ENCODE measurements around the gene RAP1GAP. TPM values are rescaled to one million over a fixed set of nuclear protein-coding genes. Genes with fewer than 3 reads are reported as not detected.

Gene RAP1GAP
- total and polyA plus RNA-seq, 2 of the 13 experiments (the other 11 are each of a cell fraction or from before 2014, with no cell fraction given) = 11.9 to 37.5 TPM

GRCh38 chr1:21641967-21642739 lies 27.0 kb downstream of the RAP1GAP start (continued):
- TF ChIP-seq PRDM10 (CRISPR knock-in tag; IDR thresholded peaks at IDR 0.05; ENCODE audit: low read depth) = 0 out of 2 replicates have a peak, but pooled peaks have one; percentile 24
- TF ChIP-seq SCMH1 (CRISPR knock-in tag; IDR thresholded peaks at IDR 0.05; ENCODE audit: borderline replicate concordance) = no peak
- TF ChIP-seq TGIF2 (CRISPR knock-in tag; IDR thresholded peaks at IDR 0.05) = no peak
- TF ChIP-seq RBM22 (optimal IDR thresholded peaks at IDR 0.05; ENCODE audit: low read length) = peak; percentile 57
- no peak for TF ChIP-seq ZNF18 (CRISPR knock-in tag; IDR thresholded peaks at IDR 0.05; ENCODE audit: insufficient replicate concordance)

GRCh38 chr1:21641537-21641936 lies 27.6 kb downstream of the RAP1GAP start:
- Histone ChIP-seq H3K27ac (ENCODE audit: extremely low read length, insufficient read depth, low read length) (no peak overlapping the region), H3K9ac (ENCODE audit: insufficient read depth, low read depth, low read length) (no peak overlapping the region), H3K36me3 (replicated peaks in 1 of 2; ENCODE audit: control insufficient read depth in 1 of 2, insufficient read depth in 2 of 2, low read length in 2 of 2) (peaks cover 5 to 21% of the 10 kb centered on the region in 2 experiments; a peak in 4 of 5 replicates), H4K20me1 (ENCODE audit: insufficient read depth, low read length) (peaks cover 3% of the 10 kb centered on the region; the same call in 1 of the 2 replicates), H3K79me2 (ENCODE audit: insufficient read depth, low read length) (no peaks in the 10 kb centered on the region), H3K4me1 (ENCODE audit: insufficient read depth, low read length) (peaks cover 11% of the 10 kb centered on the region; the same call in 1 of the 2 replicates), H2AFZ (ENCODE audit: low read length) (no peak overlapping the region), H3K27me3 (ENCODE audit: control insufficient read depth in 1 of 2, insufficient read depth in 2 of 2, low read length in 2 of 2) (no peaks in the 10 kb centered on the region), H3K4me2 (ENCODE audit: low read depth, low read length) (no peak overlapping the region), H3K4me3 (replicated peaks in 1 of 3; ENCODE audit: insufficient read depth in 1 of 3, low read depth in 2 of 3, low read length in 3 of 3) (no peak overlapping the region), H3K9me3 (ENCODE audit: low read length) (no peaks in the 10 kb centered on the region)
- CTCF ChIA-PET (ENCODE audit: low intra/inter-chr PET ratio, low total read pairs) = no interaction called here
- TF ChIP-seq ZFP36 (IDR thresholded peaks at IDR 0.05; ENCODE audit: borderline replicate concordance, low read depth, low read length, partially characterized antibody) (peak; percentile 14), ZFX (CRISPR knock-in tag; IDR thresholded peaks at IDR 0.05; ENCODE audit: low read depth) (no peak), ZKSCAN5 (CRISPR knock-in tag; IDR thresholded peaks at IDR 0.05) (no peak), ZMYM3 (CRISPR knock-in tag; IDR thresholded peaks at IDR 0.05) (peak; percentile 47; the same call in 1 of the 2 replicates), ZNF768 (CRISPR knock-in tag; IDR thresholded peaks at IDR 0.05) (peak; percentile 94), ATF7-NPFF (CRISPR knock-in tag; IDR thresholded peaks at IDR 0.05; ENCODE audit: low read depth) (no peak), KDM1A (CRISPR knock-in tag; IDR thresholded peaks at IDR 0.05) (0 out of 2 replicates have a peak, but pooled peaks have one; percentile 40)
- DNase-seq (ENCODE audit: low spot score) (no peak), ATAC-seq (no peak), FAIRE-seq (no peak)
- WGBS (ENCODE audit: low lambda C conversion rate) = 100% methylated on average over 3 of the region's 6 CpGs
- POLR2A ChIA-PET = no interaction called here
- BruUV-seq (replicated peaks) = no TSS peak
- intact Hi-C loops (cut with micrococcal nuclease; ENCODE audit: unreplicated experiment) (no loop called here), in situ Hi-C loops (cut with HindIII; ENCODE audit: extremely low pct_ligation_motif_present, low pct_unique_long_range_greater_than_20kb) (no loop called here)

Measured in HepG2 (cell line).